ENCODE measurements around the gene ARL5C.

- no peak for TF ChIP-seq CTCF (optimal IDR thresholded peaks at IDR 0.05 in 1 of 3, IDR thresholded peaks at IDR 0.05 in 1 of 3, conservative IDR thresholded peaks at IDR 0.05 in 1 of 3; ENCODE audit: extremely low read depth in 1 of 3, insufficient read depth in 2 of 3, low read length in 3 of 3)
- no peak for TF ChIP-seq EZH2 (IDR thresholded peaks at IDR 0.05; ENCODE audit: low read length)
These were observed 27.4 kb downstream of the ARL5C start for GRCh38 chr17:39138431-39139160.
